Measurements from ENCODE around the gene MT1A.

The MT1A gene

DNA sequence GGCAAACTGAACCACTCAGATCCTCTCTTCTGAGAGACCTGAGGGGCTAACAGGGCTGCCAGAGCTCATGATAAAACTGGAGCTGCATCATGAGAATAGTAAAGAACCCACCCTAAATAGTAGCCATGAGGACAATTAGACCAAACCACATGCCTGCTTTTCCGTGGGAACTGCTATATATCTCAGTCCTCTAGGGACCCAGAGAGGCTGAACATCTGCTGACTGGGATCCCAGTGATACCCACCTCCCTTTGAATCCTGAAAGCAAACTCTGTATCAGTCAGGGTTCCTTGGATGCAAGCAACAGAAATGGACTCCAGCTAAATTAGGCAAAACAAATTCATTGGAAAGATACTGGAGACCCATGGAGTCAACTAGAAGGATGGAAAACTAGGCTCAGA lies 50.3 kb downstream of the MT1A start:
- TF ChIP-seq GATA2 (IDR thresholded peaks at IDR 0.05; ENCODE audit: low read depth, low read length) = no peak
- no peak for TF ChIP-seq GATA3 (IDR thresholded peaks at IDR 0.05; ENCODE audit: low read depth, low read length)

DNA sequence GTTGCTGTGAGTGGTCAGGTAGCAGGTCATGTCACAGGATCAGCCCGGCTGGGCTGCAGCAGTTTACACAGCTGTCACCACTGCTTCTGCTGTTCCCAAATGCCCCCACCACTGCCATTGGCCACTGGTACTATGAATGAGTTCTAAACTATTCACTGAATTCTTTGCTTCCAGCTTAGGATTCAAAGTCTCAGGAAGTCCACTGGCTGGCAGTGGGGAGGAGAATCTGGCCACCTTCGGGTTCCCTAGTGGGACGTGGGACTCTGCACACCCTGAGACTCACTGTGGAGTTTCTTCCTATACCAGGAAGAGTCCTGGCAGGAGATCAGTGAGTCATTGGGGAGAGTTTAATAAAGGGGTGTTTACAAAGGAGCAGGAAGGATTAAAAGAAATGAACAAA lies 50.7 kb downstream of the MT1A start:
- TF ChIP-seq GATA2 (IDR thresholded peaks at IDR 0.05; ENCODE audit: low read depth, low read length) = no peak
- no peak for TF ChIP-seq GATA3 (IDR thresholded peaks at IDR 0.05; ENCODE audit: low read depth, low read length)
